Right atrium auricular region (tissue), 2 donors: ENCODE data around the gene VWA2. TPM values are rescaled to one million over a fixed set of nuclear protein-coding genes. Genes with fewer than 3 reads are reported as not detected.

Source experiments
- DNase-seq: peaks from one replicate; pipeline ENCODE4 v3.0.0-alpha.2; 2019; ENCODE audit warnings: low spot score
- H3K27ac ChIP-seq, 2 donors: fragments of 200-600 bp; sonication (generic); 1 replicate in 1 of 2; 2 replicates in 1 of 2; pipeline ENCODE4 v1.5.1; 2016 to 2019
- H3K27me3 ChIP-seq, 2 donors: fragments of 200-600 bp; sonication (generic); one replicate each; pipeline versions ENCODE4 v1.5.1 to v1.6.0; 2017 to 2019
- H3K36me3 ChIP-seq: fragments of 200-600 bp; sonication (generic); one replicate; pipeline ENCODE4 v1.5.1; 2016
- H3K4me1 ChIP-seq, 2 donors: fragments of 200-600 bp; sonication (generic); one replicate each; pipeline versions ENCODE4 v1.5.1 to v1.6.0; 2017 to 2019
- H3K4me3 ChIP-seq, 2 donors: fragments of 200-600 bp; sonication (generic); 1 replicate in 1 of 2; 2 replicates in 1 of 2; pipeline ENCODE4 v1.5.1; 2017 to 2019; ENCODE audit warnings: mild to moderate bottlenecking in 1 of 2, moderate library complexity in 1 of 2
- H3K9me3 ChIP-seq, 2 donors: fragments of 200-600 bp; sonication (generic); one replicate each; pipeline ENCODE4 v1.5.1; 2019
- CTCF ChIP-seq, 2 donors: fragments of 200-600 bp; sonication (generic); IDR thresholded peaks; one replicate each; pipeline ENCODE4 v1.5.1; 2019; ENCODE audit warnings: antibody characterized with exemption in 2 of 2
- total RNA-seq, 2 donors: library from RNA; depleted of rRNA; stranded (reverse); fragments of >200 nt; gene quantifications; one replicate each; pipeline ENCODE4 v1.1.0, GENCODE V29; 2016

Gene VWA2
- total RNA-seq, 2 donors from 2014 or later, result not detected

- no peak overlapping the region for H3K27ac ChIP-seq
- H3K36me3 ChIP-seq, result no peaks in the 10 kb centered on the region
- H3K27me3 ChIP-seq, result no peaks in the 10 kb centered on the region
- no peak overlapping the region for H3K4me3 ChIP-seq
- no peak for TF ChIP-seq CTCF (IDR thresholded peaks at IDR 0.05)
- no peak for DNase-seq
- H3K4me1 ChIP-seq, result peaks cover 0 to 22% of the 10 kb centered on the region in 2 donors
- H3K9me3 ChIP-seq, result no peaks in the 10 kb centered on the region
Observed at GRCh38 chr10:114256008-114256765, 17.1 kb downstream of the VWA2 start.

- peaks cover 0 to 26% of the 10 kb centered on the region in 2 donors for H3K4me1 ChIP-seq
- H3K27me3 ChIP-seq, result no peaks in the 10 kb centered on the region
- no peaks in the 10 kb centered on the region for H3K9me3 ChIP-seq
- H3K36me3 ChIP-seq, result no peaks in the 10 kb centered on the region
- H3K27ac ChIP-seq, result no peak overlapping the region
- no peak overlapping the region for H3K4me3 ChIP-seq
- no peak for TF ChIP-seq CTCF (IDR thresholded peaks at IDR 0.05)
- no peak for DNase-seq
Observed at GRCh38 chr10:114256822-114257221, 17.8 kb downstream of the VWA2 start.

- no peak for DNase-seq
- H3K27ac ChIP-seq, result no peak overlapping the region
- TF ChIP-seq CTCF (IDR thresholded peaks at IDR 0.05), result no peak
Observed at GRCh38 chr10:114257498-114257897, 18.4 kb downstream of the VWA2 start.

DNA sequence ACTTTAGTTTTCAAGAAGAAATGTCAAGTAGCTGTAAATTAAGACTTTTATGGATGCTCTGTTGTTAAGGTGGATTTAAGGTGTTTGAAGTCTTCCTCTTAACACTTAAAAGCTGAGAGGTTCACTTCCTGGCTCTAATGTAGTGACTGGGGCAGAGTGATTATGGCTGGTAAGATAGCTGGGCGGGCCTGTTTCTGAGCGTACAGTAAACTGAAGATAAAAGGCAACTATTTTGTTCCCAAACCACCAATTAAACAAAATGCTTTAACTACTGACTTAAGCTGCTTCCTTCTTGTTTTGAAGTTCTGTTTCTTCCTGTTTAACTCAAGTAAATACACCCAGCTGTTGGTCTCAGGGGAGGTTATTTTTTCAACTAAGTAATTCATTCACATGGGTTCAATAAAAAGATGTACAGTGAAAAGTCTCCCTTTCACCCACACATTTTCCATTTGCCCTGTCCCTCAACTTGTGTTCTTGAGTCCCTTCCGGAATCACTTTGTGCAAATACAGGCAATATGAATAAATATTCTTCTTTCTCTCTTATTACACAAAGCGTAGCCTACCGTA, 19.3 kb downstream of the VWA2 start:
- H3K4me1 ChIP-seq, result peaks cover 0 to 26% of the 10 kb centered on the region in 2 donors
- H3K9me3 ChIP-seq, result no peaks in the 10 kb centered on the region
- no peaks in the 10 kb centered on the region for H3K27me3 ChIP-seq
- no peak for DNase-seq
- no peak for TF ChIP-seq CTCF (IDR thresholded peaks at IDR 0.05)
- H3K4me3 ChIP-seq, result no peak overlapping the region
- no peaks in the 10 kb centered on the region for H3K36me3 ChIP-seq
- H3K27ac ChIP-seq, result no peak overlapping the region

More at GRCh38 chr10:114257498-114257897, 18.4 kb downstream of the VWA2 start:
- no peaks in the 10 kb centered on the region for H3K9me3 ChIP-seq
- H3K4me3 ChIP-seq, result no peak overlapping the region
- no peaks in the 10 kb centered on the region for H3K36me3 ChIP-seq
- H3K4me1 ChIP-seq, result peaks cover 0 to 26% of the 10 kb centered on the region in 2 donors
- H3K27me3 ChIP-seq, result no peaks in the 10 kb centered on the region

DNA sequence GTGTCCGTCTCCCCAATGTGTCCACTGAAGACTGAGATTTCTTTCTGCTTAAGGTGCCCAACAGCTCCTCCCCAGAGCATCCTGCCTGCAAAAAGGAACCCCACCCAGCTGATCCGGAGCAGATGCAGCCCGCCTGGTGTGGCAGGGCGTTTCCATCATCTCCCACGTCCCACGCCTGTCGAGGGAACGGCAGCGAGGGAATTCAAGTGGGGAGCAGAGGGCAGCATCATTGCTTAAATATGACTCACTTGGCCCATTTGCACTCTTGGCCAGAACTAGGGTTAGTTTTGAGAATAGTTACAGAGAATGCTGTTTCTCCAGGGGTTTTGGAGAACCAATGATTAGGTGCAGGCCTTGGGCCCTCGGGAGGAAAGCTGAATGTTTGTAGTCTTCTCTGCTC, 20.8 kb downstream of the VWA2 start:
- Histone ChIP-seq H3K4me3 (no peak overlapping the region), H3K4me1 (peaks cover 0 to 29% of the 10 kb centered on the region in 2 donors), H3K27me3 (no peaks in the 10 kb centered on the region), H3K9me3 (no peaks in the 10 kb centered on the region), H3K27ac (peak overlapping the region in 1 of 2 donors; percentile 12), H3K36me3 (no peaks in the 10 kb centered on the region)
- TF ChIP-seq CTCF (IDR thresholded peaks at IDR 0.05), result no peak
- peak; percentile 69 for DNase-seq
